ENCODE data around the gene CREBRF. TPM values are rescaled to one million over a fixed set of nuclear protein-coding genes. Genes with fewer than 3 reads are reported as not detected.
A peak's percentile ranks its signal among the peaks of the same experiment; 100 is the strongest.
"Not testable (repeated sequence)": the region's sequence is repeated elsewhere in the genome, so short reads cannot be mapped to it uniquely, and the experiment has no call there.

The CREBRF gene
- total RNA-seq, 2 experiments from 2014 or later = 8.7 to 10.0 TPM

DNA sequence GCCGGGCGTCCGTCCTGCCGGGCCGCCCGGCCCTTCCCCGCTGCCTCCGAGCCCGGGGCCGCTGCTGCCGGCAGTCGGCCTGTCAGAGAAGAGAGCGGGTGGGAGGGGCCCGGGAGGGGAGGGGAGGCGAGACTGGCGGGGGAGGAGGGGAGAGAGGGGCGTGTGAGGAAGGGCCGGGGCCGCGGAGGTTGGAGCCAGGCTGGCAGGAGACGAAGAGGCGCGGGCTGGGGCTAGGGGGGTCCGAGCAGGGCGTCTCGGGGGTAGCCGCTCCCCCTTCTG lies 570 bp downstream of the CREBRF start:
- H3K27ac Mint-ChIP-seq = peak overlapping the region; percentile 95
- ChIA-PET POLR2A (interaction anchor here (0.7 to 2.8 kb wide), 11 partner anchors 9 to 279 kb away, joined by 3 to 36 read pairs (median 6); partner anchors contain the start of genes ATP6V0E1, BNIP1 and RPL26L1), CTCF (interaction anchor here (0.9 to 1.5 kb wide), 5 partner anchors 9 to 275 kb away, joined by 3 to 12 read pairs (median 5); partner anchors contain the start of genes ATP6V0E1 and BNIP1)
- DNase-seq (no peak), ATAC-seq (peak; percentile 46)
- no peaks in the 10 kb centered on the region for H3K9me3 Mint-ChIP-seq (ENCODE audit: insufficient read depth)
- H3K4me3 Mint-ChIP-seq = peak overlapping the region; percentile 93
- peaks cover 47% of the 10 kb centered on the region for H3K4me1 Mint-ChIP-seq (ENCODE audit: low read depth)
- H3K36me3 Mint-ChIP-seq (ENCODE audit: low read depth) = no peaks in the 10 kb centered on the region
- no peaks in the 10 kb centered on the region for H3K27me3 Mint-ChIP-seq (ENCODE audit: low read depth)

DNA sequence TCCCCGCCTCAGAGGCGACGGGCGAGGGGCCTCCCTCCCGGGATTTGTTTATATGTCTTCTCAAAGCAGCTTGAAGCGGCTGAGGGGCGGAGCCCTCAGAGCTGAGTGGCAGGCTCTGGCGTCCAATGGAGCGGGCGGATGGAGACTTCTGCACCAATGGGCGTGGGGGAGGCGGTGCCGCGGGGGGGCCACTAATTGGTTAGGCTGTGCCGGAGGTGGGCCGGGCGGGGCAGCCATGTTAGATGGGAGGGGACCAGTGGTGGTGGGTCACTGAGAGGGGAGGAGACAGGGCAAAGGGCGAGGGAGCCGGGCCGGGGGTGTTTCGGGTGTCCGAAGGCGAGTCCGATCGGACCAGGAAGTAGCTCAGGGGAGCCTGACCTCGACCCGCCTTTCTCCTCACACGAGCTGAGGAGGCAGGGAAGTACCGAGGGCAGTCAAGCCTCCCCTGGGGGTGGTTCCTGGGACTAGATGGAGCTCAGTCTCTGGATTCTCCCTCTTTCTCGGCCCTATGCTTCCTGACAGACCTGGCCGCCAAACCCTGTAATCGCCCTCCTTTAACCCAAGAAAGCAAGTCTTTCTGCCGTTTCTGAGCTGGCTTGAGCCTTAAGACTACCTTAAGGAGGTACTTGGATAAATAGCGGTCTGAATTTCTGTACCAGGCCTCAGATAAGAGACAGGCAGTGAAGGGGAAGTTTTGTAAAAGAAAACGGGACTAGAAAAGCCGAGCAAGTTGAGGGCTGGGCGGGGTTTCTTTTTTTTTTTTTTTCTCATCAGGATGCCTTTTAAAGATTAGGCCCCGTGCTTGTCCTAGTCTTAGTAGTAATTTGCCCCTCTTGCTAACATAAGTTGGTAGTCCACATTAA lies 1.1 kb downstream of the CREBRF start:
- H3K36me3 Mint-ChIP-seq (ENCODE audit: low read depth) = no peaks in the 10 kb centered on the region
- CTCF ChIA-PET = interaction anchor here (0.6 to 1.5 kb wide), 8 partner anchors 8 to 275 kb away, joined by 3 to 12 read pairs (median 4); partner anchors contain the start of genes ATP6V0E1, BNIP1 and RPL26L1
- H3K4me3 Mint-ChIP-seq = peak overlapping the region; percentile 93
- peak; percentile 88 for ATAC-seq
- H3K4me1 Mint-ChIP-seq (ENCODE audit: low read depth) = peaks cover 42% of the 10 kb centered on the region
- H3K27ac Mint-ChIP-seq = peak overlapping the region; percentile 95
- no peaks in the 10 kb centered on the region for H3K9me3 Mint-ChIP-seq (ENCODE audit: insufficient read depth)
- no peaks in the 10 kb centered on the region for H3K27me3 Mint-ChIP-seq (ENCODE audit: low read depth)
- DNase-seq = peak; percentile 100
- POLR2A ChIA-PET = interaction anchor here (0.7 to 2.8 kb wide), 12 partner anchors 8 to 286 kb away, joined by 3 to 36 read pairs (median 6); partner anchors contain the start of genes ATP6V0E1, BNIP1 and RPL26L1

DNA sequence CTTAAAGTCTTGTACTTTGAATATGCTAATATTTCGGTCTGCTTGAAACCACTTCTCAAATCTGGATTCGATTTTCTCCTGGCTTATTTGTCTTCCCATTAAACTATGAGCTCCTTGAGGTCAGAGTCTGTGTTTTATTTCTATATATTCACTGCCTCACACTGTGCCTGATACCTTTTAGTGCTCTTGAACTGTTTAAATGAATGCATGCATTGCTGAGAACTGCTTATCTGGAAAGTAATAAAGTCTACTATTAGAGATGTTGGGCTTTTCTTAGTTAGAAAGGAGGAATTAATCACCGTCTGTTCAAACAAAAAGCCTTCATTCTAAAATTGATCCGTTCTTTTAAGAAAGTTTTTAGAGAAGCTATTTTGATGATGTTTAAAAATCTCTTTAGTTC lies 6.0 kb downstream of the CREBRF start:
- Mint-ChIP-seq H3K4me3 (no peak overlapping the region), H3K27me3 (ENCODE audit: low read depth) (no peaks in the 10 kb centered on the region), H3K36me3 (ENCODE audit: low read depth) (no peaks in the 10 kb centered on the region), H3K9me3 (ENCODE audit: insufficient read depth) (no peaks in the 10 kb centered on the region), H3K27ac (no peak overlapping the region), H3K4me1 (ENCODE audit: low read depth) (peaks cover 32% of the 10 kb centered on the region)
- ChIA-PET POLR2A (no interaction called here), CTCF (no interaction called here)
- ATAC-seq (no peak), DNase-seq (no peak)

DNA sequence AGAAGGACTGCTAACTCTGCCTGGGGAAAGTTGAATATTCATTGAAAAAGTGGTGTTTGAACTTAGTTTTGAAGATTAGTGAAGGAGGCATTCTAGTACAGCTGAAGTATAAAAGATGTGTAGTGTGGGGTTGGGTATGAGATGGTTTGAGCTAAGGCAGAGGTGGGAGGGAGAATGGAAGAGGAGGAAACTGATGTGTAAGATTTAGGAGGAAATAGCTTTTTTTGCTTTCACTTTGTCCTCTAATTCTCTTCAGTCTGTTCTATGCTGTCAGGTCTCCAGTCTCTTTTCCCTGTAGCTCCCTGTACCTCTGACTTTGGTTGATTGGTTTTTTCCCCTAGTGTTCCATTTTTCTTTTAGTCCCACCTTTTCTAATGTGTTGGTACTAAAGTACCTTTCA lies 9.0 kb downstream of the CREBRF start:
- DNase-seq (no peak), ATAC-seq (peak; percentile 77)
- Mint-ChIP-seq H3K4me1 (ENCODE audit: low read depth) (peaks cover 20% of the 10 kb centered on the region), H3K27me3 (ENCODE audit: low read depth) (no peaks in the 10 kb centered on the region), H3K9me3 (ENCODE audit: insufficient read depth) (no peaks in the 10 kb centered on the region), H3K36me3 (ENCODE audit: low read depth) (no peaks in the 10 kb centered on the region), H3K4me3 (peak overlapping the region; percentile 32), H3K27ac (peak overlapping the region; percentile 77)
- POLR2A ChIA-PET = interaction anchor here (1.5 kb wide), 1 partner anchor 8 kb away, joined by 9 read pairs; no protein-coding TSS in a partner anchor
- CTCF ChIA-PET = interaction anchor here (1.1 to 2.7 kb wide), 3 partner anchors 8 to 82 kb away, joined by 5 to 7 read pairs (median 5); partner anchors contain the start of genes ATP6V0E1 and BNIP1

DNA sequence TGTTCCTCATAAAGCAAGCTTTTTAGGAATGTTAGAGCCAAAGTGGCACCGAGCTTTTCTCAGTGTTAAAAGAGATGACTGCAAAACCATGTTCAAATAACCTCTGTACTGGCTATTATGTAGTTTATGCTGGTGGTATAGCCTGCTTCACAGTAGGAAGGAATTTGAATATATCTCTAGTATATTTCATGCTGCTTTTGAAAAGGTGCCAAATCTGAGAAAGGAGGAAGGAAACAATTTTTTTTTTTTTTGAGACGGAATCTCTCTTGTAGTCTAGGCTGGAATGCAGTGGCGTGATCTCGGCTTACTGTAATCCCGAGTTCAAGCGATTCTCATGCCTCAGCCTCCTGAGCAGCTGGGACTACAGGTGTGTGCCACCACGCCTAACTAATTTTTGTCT lies 13.5 kb downstream of the CREBRF start:
- Mint-ChIP-seq H3K27ac (no peak overlapping the region), H3K4me1 (ENCODE audit: low read depth) (peaks cover 13% of the 10 kb centered on the region), H3K27me3 (ENCODE audit: low read depth) (no peaks in the 10 kb centered on the region), H3K4me3 (no peak overlapping the region), H3K9me3 (ENCODE audit: insufficient read depth) (no peaks in the 10 kb centered on the region), H3K36me3 (ENCODE audit: low read depth) (no peaks in the 10 kb centered on the region)
- ATAC-seq (no peak), DNase-seq (no peak)
- CTCF ChIA-PET = no interaction called here
- POLR2A ChIA-PET = no interaction called here

DNA sequence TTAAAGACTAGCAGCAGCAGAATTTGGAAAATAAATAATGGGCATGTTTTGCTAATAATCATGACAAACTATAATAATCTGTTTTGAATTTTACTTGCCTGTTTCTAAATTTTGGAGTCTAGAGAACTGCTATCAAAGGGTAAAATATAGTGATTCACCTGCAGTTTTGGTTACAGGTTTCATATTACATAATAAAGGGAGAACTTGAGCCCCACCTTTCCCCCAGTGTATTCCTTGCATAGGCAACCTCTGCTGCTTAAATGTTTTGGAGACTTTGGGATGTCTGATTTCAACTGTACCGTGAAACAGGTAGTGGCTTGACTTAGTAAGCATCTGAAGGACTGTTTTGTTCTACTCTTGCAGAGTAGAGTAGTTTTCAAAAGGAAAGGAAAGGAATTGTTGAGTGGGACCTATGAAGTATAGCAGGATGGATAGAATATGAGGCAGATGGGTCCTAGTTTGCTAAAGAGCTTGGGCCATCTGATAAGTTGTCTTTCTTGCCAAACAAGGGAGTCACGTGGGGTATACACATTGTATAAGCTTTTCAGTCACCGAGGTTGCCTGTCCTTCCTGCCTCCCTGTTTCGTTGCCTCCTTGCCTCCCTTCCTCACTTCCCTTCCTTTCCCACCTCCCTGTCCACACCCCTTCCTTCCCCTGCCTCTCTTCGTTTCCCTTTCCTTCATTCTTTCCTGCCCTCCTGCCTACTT lies 19.1 kb downstream of the CREBRF start:
- H3K27ac Mint-ChIP-seq = no peak overlapping the region
- no peak for DNase-seq

DNA sequence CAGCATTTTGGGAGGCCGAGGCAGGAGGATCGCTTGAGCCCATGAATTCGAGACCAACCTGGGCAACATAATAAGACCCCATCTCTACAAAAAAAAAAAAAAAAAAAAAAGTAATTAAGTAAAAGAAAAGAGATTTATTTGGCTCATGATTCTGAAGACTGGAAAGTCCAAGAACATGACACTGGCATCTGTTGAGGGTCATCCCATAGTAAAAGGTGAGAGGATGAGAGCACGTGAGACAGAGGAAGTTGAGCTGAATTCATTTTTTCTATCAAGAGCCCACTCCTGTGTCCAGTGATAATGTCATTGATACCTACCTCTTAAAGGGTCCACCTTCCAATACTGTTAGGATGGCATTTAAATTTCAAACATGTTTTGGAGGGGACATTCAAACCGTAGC lies 19.8 kb downstream of the CREBRF start:
- Mint-ChIP-seq H3K27me3 (ENCODE audit: low read depth) (no peaks in the 10 kb centered on the region), H3K9me3 (ENCODE audit: insufficient read depth) (no peaks in the 10 kb centered on the region), H3K4me1 (ENCODE audit: low read depth) (no peaks in the 10 kb centered on the region), H3K4me3 (no peak overlapping the region), H3K27ac (no peak overlapping the region), H3K36me3 (ENCODE audit: low read depth) (peaks cover 2% of the 10 kb centered on the region)
- no peak for DNase-seq
- ATAC-seq = no peak
- POLR2A ChIA-PET = no interaction called here
- CTCF ChIA-PET = no interaction called here

More for the DNA sequence above, 19.1 kb downstream of the CREBRF start:
- Mint-ChIP-seq H3K36me3 (ENCODE audit: low read depth) (peaks cover 2% of the 10 kb centered on the region), H3K4me1 (ENCODE audit: low read depth) (no peaks in the 10 kb centered on the region), H3K27me3 (ENCODE audit: low read depth) (no peaks in the 10 kb centered on the region), H3K4me3 (no peak overlapping the region), H3K9me3 (ENCODE audit: insufficient read depth) (no peaks in the 10 kb centered on the region)
- no peak for ATAC-seq
- POLR2A ChIA-PET = no interaction called here
- CTCF ChIA-PET = no interaction called here

DNA sequence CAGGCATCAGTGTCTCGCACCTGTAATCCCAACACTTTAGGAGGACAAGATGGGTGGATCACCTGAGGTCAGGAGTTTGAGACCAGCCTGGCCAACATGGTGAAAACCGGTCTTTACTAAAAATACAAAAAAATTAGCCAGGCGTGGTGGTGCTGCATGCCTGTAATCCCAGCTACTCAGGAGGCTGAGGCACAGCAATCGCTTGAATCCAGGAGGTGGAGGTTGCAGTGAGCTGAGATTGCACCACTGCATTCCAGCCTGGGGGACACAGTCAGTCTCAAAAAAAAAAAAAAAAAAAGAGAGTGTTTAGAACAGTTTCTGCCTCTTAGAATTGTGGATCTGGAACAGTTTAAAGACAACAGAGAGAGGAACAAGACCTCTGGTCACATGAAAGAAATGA lies 20.3 kb downstream of the CREBRF start:
- POLR2A ChIA-PET; H3K4me3 Mint-ChIP-seq; DNase-seq; H3K9me3 Mint-ChIP-seq (ENCODE audit: insufficient read depth); H3K27ac Mint-ChIP-seq; H3K27me3 Mint-ChIP-seq (ENCODE audit: low read depth); CTCF ChIA-PET; H3K4me1 Mint-ChIP-seq (ENCODE audit: low read depth); ATAC-seq; H3K36me3 Mint-ChIP-seq (ENCODE audit: low read depth): not testable (repeated sequence)

DNA sequence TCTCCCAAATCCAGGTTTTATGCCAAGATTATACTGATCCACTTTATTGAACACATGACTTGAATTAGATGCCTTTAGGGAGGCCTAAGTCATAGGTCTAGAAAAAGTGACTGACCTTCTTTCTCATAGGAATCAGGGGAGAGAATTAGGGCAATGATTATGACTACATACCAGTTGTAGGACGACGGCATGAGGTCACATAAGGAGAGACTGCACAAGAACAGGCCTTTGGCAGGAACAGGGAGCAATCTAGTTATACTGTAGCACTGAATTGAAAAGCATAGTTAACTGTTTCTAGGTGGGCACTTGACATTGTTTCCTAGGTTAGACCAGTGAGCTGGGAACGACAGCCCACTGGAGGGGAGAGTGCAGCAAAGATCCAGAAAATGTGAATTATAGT lies 22.7 kb downstream of the CREBRF start:
- CTCF ChIA-PET = no interaction called here
- no peaks in the 10 kb centered on the region for H3K9me3 Mint-ChIP-seq (ENCODE audit: insufficient read depth)
- POLR2A ChIA-PET = no interaction called here
- no peaks in the 10 kb centered on the region for H3K4me1 Mint-ChIP-seq (ENCODE audit: low read depth)
- ATAC-seq (no peak), DNase-seq (no peak)
- no peak overlapping the region for H3K4me3 Mint-ChIP-seq
- no peak overlapping the region for H3K27ac Mint-ChIP-seq
- H3K27me3 Mint-ChIP-seq (ENCODE audit: low read depth) = no peaks in the 10 kb centered on the region
- peaks cover 3% of the 10 kb centered on the region for H3K36me3 Mint-ChIP-seq (ENCODE audit: low read depth)

DNA sequence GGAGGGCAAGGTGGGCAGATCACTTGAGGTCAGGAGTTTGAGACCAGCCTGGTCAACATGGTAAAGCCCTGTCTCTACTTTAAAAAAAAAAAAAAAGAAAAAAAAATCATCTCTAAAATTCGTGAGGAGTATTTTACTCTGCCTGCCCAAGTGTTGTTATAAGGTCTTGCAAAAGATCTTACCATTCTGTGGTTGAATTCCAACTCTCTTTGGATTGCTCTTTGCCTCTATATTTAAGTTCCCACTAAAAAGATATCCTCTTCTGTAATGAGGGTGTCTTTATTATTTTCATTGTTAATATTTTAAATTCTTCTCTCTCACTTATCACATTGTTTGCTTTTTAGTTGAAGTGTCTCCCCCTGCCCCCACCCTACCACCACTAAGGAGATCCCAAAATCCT lies 33.4 kb downstream of the CREBRF start:
- ATAC-seq (no peak), DNase-seq (no peak)
- ChIA-PET CTCF (no interaction called here), POLR2A (no interaction called here)
- H3K27me3 Mint-ChIP-seq (ENCODE audit: low read depth) = no peaks in the 10 kb centered on the region
- H3K4me1 Mint-ChIP-seq (ENCODE audit: low read depth) = no peaks in the 10 kb centered on the region
- H3K36me3 Mint-ChIP-seq (ENCODE audit: low read depth) = peaks cover 7% of the 10 kb centered on the region
- no peak overlapping the region for H3K4me3 Mint-ChIP-seq
- no peaks in the 10 kb centered on the region for H3K9me3 Mint-ChIP-seq (ENCODE audit: insufficient read depth)
- H3K27ac Mint-ChIP-seq = no peak overlapping the region

DNA sequence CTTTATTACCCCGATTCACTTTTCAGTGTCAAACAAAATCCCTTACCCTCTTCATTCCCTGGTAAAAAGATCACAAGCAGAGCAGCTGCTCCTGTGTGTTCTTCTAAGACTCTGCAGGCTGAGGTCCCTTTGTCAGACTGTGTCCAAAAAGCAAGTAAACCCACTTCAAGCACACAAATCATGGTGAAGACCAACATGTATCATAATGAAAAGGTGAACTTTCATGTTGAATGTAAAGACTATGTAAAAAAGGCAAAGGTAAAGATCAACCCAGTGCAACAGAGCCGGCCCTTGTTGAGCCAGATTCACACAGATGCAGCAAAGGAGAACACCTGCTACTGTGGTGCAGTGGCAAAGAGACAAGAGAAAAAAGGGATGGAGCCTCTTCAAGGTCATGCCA lies 34.5 kb downstream of the CREBRF start:
- Mint-ChIP-seq H3K9me3 (ENCODE audit: insufficient read depth) (no peaks in the 10 kb centered on the region), H3K4me3 (no peak overlapping the region), H3K27ac (no peak overlapping the region), H3K27me3 (ENCODE audit: low read depth) (no peaks in the 10 kb centered on the region), H3K4me1 (ENCODE audit: low read depth) (no peaks in the 10 kb centered on the region), H3K36me3 (ENCODE audit: low read depth) (peaks cover 7% of the 10 kb centered on the region)
- no peak for ATAC-seq
- no peak for DNase-seq
- POLR2A ChIA-PET = no interaction called here
- CTCF ChIA-PET = no interaction called here

DNA sequence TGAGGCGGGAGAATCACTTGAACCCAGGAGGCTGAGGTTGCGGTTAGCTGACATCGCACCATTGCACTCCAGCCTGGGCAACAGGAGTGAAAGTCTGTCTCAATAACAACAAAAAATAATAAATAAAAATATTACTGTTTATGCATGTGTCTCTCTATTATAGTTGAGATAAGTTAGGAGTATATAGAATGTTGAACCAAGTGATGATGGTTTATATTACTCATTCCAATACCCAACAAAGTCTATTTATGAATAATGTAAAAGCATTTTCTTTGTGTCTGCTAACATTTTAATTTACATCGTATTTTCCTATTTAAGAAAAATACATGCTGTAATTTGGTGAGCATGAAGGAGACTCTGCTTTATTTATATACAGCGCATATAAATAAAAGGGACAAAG lies 35.8 kb downstream of the CREBRF start:
- Mint-ChIP-seq H3K4me1 (ENCODE audit: low read depth) (no peaks in the 10 kb centered on the region), H3K4me3 (no peak overlapping the region), H3K27ac (no peak overlapping the region), H3K36me3 (ENCODE audit: low read depth) (peaks cover 4% of the 10 kb centered on the region), H3K9me3 (ENCODE audit: insufficient read depth) (no peaks in the 10 kb centered on the region), H3K27me3 (ENCODE audit: low read depth) (no peaks in the 10 kb centered on the region)
- DNase-seq (no peak), ATAC-seq (no peak)
- ChIA-PET POLR2A (no interaction called here), CTCF (no interaction called here)
